GM21529 (cell line): ENCODE data around the gene ACTG2.
"Not testable (repeated sequence)": the region's sequence is repeated elsewhere in the genome, so short reads cannot be mapped to it uniquely, and the experiment has no call there.

ENCODE experiments used
- ATAC-seq: cut with Tn5 transposase; IDR thresholded peaks from one replicate; pipeline ENCODE4 v1.9.1; 2021; ENCODE audit not compliant: unreplicated experiment

The ACTG2 gene

DNA sequence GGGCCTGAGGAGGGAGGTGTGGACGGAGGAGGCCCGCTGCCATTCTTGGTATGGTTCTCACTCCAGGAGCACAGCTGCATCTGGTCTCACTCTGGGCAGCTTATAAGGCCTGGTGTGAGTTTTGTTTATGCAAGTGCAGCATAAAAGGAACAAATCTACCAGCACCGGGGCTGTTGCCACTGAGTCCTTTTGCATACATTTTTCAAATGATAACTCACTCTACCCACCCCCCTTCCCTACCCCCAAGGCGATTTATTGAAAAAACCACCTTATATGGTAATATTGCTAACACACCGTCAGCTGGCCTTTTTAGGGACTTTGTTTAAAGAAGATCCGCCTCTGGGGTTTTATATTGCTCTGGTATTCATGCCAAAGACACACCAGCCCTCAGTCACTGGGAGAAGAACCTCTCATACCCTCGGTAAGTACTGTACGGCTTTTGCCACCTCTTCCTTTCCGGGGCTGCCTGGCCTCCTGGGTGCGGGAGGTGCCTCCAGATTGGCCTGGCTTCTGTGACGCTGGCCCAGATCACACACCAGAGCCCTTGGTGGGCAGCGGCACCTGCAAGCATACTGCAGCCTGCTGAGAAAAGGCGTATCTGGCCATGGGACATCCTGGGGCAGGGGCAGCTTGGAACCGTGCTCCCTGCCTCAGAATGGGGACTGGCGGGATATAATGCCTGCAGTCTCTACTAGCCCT is at the start of gene ACTG2:
ACTG2 (plus strand) TSS at position 378 of the 699 bp plus-strand sequence. CDS start 8,304 bp downstream, outside the sequence.
- ATAC-seq: no peak

DNA sequence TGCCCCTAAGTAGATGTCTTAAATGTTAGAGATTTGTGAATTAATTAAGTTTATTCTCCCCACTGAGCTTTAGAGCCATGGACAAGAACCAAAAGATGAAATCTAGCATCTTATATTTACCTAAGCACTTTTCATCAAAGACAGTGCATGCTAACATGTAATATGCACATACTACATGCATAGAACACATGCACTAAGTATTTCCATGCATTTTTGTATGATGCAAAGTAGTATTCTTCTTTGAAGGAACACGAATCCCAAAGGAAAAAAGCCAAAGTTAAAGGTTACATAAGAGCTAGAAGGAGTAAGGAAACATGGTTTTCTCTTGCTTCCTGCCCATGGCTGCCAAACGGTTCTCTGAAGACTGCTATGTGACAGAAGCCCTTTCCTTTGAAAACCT is 48.7 kb upstream of the ACTG2 start:
- no peak for ATAC-seq

DNA sequence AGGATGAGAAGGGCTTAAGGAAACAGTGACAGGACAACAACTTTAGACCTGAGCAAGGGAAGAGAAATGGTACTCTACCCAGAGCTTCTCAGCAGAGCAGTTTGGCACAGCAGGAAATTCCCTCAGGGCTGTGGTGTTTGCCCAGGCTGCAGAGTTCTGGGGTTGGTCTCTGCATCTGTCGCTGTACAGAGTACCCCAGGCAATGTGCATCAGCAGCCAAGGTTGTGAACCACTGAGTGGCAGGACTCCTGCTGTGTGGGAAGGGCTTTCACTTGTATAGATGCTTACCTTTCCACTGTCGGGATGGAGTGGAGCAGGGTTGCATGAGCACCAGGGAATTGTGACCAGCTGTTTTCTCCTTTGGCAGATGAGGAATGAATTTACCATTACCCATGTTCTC is 42.8 kb upstream of the ACTG2 start:
- ATAC-seq: no peak

DNA sequence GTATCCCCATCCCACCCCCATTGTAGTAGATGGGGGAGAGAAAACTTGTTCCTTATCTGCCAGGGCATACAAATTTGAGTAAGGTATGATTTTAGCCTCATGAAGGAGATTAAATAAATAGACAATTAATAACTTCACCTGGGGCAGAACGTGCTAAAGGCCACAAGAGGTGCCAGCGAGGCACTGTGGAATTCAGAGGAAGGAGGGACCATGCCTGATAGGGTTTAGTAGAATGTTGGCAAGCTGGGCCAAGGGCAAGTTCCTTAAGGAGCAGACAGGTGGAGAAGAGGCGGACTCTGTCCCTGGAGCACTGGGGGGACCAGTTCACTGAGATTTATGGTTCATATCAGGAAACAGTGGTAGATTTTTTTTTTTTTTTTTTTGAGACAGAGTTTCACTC is 41.5 kb upstream of the ACTG2 start:
- ATAC-seq: no peak

DNA sequence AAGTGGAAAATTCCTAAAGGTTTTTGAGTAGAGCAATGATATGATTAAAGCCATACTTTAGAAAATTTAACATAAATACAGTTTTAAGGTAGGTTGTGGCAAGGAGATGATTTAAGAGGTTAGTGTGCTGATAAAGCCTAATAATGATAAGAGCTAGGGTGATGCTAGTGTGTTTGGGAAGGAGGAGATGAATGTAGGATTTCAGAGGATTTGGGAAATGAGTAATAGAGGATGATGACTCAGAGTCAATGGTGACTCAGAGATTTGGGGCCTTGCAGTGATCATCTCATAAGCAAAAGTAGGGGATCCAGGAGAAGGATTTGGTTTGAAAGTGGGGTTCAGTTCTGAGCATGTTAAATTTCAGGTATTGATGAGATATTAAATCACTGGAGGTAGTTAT is 40.8 kb upstream of the ACTG2 start:
- ATAC-seq: no peak

DNA sequence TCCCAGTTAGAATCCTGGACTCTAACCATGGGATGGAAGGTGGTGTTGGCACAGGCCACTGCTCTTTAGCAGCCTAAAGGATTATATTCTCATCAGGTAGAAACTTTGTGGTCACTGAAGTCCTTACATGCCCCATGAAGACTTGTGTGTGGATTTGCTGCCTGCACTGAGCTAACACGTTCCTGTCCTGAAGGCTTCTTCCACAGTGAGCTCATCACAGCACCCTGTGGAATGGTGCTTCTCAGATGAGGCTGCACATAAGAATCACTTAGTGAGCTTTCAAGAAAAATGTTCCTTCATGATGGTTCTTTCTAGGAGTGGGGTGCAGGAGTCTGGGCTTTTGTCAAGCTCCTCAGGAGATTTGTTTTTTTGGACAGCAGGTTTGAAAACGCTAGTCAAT is 37.3 kb upstream of the ACTG2 start:
- ATAC-seq: no peak

DNA sequence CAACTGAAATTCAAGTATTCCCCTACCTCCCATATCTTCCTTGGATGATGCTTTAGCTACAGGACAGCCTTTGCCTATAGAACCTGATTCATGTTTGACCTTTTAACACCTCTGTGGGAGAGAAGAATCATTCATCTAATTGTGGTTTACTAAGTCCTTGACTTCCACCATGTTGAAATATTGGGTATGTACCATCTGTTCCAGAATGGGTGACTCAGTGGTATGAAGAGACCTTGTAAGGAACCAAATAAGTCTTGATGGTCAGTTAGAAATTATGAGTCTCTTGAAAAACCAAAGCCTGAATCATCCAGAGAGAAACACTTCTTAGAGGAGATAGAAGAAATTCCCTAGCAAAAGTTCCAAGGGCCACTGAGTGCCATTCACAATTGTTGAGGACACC is 36.6 kb upstream of the ACTG2 start:
- no peak for ATAC-seq

DNA sequence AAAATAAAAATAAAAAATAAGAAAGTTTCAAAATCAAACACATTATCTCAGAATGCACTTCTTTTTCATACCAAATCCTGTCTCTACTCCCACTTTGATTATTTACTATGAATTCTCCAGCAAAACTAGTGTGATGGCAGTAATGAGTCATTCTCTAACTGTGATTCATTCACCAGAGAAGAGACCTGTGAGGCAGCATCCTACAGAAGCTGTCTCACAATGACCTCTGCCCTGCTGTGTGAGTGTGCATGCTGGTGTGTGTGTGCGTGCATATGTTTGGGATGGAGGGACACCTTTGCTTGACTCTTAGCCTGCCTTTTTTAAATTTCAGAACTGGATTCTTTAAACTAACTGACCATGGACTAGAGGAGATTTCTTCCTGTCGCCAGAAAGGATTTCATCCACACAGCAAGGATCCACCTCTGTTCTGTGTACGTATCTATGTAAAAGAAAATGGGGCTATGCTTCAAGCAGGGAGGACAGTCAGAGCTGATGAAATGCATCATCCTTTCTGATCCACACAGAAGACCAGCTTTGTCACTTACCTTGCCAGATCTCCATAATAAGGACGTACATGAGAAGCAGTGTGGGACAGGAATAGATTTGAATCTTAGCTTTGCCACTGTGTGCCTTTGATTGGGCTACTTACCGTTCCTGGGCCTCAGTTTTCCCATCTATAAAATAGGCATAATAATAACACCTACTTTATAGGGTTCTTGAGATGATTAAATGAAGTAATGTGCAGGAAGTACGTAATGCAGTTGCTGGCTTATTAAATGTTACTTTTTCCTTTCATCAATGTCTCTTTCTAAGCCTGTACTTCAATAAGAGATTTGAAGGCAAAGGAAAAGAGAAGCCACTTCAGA is 32.9 kb upstream of the ACTG2 start:
- ATAC-seq: no peak

DNA sequence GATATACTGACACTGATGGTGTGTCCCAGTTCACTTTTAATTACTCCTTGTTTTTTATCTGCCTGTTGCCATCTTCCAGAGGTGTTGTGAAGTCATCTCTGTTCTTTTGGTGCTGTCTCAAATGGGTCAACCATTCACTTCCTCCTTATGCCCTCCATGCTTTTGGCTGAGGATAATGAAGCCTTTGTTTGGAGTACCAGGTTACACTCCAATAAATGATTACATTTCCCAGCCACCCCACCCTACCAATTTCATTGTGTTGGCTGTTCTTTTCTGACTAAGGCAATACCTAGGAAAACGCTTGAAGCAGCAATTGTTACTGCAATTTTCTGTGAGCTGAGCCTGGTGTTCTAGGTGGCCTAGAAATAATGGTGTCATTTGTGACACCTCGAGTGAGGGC is 29.8 kb upstream of the ACTG2 start:
- no peak for ATAC-seq

DNA sequence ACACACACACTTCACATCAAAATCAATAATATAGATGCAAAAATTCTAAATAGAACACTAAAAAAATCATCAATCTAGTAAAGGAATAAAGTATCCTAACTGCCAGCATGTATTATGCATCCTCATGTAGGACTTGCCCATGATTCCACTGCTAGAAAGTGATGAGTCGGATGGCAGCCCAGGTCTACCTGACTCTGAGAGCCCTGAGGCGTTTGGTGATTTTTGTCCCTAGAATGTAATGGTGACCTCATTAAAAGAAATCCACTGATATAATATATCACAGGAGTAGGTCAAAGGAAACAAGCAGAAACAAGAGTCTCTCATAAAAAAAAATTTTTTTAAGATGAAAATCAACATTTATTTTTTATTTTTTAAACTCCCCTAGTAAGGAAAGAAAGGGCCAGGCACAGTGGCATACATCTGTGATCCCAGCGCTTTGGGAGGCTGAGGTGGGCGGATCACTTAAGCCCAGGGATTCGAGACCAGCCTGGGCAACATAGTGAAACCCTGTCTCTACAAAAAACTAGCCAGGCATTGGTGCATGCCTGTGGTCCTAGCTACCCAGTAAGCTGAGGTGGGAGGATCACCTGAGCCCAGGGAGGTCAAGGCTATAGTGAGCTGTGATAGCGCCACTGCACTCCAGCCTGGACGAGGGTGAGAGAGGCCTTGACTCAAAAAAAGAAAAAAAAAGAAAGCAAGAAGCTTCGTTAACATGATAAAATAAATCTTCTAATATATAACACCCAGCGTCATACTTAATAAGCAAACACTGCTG is 24.4 kb upstream of the ACTG2 start:
- no peak for ATAC-seq

DNA sequence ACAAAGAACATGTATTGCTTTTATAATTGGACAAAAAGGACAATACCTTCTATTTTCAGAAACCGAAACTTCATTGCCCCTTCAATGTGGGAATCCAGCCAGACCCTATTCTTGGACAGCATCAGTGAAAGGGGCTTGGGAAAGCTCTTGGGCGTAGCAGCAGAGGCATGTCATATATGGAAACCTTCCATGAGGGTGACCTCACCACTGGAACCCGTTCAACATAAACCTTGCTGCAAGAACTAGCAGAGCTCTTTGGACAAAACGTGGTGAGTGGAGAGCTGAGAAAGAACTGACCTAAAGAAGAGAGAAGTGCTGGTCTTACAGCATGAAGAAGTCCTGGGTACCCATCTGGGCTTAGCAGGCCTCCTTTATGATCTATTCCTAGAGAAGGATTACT is 22.7 kb upstream of the ACTG2 start:
- no peak for ATAC-seq

DNA sequence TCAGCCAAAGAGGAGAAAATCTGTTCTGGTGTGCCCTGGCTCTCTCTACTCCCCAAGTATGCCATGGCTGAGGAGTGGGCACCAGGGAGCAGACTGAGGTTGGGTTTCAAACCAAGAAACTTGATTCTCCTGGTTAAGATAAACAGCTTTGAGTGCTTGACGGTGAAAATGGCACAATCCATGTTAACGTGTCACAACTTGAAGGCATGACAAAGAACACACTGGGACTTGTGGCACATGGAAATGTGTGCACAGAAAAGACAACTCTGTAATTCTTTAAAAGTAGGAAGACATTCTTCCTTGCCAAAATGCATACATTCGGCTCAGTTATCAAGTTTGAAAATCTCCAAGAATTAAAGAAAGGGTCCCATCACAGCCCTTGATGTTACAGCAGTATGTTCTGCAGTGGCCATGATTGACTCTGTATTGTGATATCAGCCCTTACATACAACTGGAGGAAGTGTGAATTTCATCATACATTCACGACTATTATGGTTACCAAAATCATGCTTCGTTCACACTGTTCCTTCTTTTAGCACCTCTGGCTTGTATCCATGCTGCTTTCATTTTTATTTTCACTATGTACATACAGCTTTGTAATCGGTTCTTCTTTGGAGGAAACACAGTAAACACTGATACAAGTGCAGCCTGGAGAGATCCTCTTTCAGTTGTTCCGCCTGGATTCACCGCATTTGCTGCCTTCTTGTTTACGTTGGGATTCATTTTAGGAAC is 15.6 kb upstream of the ACTG2 start:
- ATAC-seq: no peak

DNA sequence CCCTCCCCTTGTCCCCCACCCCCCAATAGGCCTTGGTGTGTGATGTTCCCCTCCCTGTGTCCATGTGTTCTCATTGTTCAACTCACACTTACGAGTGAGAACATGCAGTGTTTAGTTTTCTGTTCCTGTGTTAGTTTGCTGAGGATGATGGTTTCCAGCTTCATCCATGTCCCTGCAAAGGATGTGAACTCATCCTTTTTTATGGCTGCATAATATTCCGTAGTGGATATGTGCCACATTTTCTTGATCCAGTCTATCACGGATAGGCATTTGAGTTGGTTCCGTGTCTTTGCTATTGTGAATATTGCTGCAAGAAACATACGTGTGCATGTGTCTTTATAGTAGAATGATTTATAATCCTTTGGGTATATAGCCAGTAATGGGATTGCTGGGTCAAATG is 14.8 kb upstream of the ACTG2 start:
- not testable (repeated sequence) for ATAC-seq

DNA sequence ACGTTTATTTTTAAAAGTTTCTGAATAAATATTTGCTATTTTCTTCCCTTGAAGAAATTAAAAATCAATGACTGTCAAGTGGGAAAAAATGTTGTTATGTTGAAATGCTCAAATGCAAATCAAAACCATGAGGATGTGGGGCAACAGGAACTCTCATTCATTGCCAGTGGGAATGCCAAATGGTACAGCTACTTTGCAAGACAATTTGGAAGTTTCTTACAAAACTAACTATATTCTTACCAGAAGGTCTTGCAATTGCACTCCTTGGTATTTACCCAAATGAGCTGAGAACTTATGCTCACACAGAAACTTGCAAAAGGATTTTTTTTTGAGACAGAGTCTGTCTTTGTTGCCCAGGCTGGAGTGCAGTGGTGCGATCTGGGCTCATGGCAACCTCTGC is 7.4 kb upstream of the ACTG2 start:
- ATAC-seq: no peak

DNA sequence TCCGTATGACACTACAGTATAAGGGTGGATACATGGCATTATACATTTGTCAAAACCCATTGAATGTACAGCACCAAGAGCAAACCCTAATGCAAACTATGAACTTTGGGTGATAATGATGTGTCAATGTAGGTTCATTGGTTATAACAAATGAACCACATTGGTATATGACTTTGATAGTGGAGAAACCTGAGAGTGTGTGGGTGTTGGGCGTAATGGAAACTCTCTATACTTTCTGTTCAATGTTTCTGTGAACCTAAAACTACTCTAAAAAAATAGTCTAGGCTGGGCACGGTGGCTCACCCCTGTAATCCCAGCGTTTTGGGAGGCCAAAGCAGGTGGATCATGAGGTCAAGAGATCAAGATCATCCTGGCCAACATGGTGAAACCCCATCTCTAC is 6.5 kb upstream of the ACTG2 start:
- no peak for ATAC-seq

DNA sequence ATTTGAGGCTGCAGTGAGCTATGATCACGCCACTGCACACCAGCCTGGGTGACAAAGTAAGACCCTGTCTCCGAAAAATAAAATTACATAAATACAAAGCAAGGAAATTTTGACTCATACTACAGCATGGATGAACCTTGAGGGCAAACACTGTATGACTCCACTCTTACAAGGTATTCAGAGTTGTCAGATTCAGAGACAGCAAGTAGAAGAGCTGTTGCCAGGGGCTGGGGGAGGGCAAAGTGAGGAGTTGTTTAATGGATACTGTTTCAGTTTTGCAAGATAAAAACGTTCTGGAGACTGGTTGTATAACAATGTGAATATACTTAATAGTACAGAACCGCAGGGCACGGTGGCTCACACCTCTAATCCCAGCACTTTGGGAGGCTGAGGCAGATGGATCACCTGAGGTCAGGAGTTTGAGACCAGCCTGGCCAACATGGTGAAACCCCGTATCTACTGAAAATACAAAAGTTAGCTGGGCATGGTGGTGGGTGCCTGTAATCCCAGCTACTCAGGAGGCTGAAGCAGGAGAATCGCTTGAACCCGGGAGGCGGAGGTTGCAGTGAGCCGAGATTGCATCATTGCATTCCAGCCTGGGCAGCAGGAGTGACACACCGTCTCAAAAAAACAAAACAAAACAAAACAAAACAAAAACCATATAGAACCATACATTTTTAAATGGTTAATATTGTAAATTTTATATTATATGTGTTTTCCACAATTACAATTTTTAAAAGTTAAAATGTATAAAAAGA is 5.0 kb upstream of the ACTG2 start:
- not testable (repeated sequence) for ATAC-seq

DNA sequence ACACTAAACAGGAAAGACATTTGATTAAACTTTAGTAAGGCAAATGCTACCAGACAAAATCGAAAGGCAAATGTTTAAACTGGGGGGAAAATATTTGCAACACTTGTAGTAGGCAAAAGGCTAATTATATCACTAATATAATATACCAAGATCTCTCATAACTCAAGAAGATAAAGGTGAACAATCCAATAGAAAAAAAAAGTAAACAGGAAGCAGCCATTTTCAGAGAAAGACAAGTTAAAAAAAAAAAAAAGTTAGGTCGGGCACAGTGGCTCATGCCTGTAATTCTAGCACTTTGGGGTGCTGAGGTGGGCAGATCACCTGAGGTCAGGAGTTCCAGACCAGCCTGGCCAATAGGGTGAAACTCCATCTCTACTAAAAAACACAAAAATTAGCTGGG is 4.4 kb upstream of the ACTG2 start:
- no peak for ATAC-seq

DNA sequence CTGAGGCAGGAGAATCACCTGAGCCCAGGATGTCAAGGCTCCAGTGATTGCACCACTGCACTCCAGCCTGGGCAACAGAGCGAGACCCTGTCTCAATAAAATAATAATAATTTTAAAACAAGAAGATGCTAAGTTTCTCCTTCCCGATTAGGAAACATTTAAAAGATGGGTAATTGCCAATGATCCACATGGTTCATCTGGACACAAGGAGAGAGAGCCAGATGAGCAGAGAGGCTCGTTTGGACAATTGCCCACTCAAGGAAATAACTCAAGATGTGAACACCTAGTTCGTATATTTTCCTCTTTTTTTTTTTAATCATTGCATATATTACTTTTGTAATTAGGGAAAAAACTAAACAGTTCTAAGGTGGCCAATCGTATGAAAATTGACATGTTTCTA is 3.6 kb upstream of the ACTG2 start:
- no peak for ATAC-seq

DNA sequence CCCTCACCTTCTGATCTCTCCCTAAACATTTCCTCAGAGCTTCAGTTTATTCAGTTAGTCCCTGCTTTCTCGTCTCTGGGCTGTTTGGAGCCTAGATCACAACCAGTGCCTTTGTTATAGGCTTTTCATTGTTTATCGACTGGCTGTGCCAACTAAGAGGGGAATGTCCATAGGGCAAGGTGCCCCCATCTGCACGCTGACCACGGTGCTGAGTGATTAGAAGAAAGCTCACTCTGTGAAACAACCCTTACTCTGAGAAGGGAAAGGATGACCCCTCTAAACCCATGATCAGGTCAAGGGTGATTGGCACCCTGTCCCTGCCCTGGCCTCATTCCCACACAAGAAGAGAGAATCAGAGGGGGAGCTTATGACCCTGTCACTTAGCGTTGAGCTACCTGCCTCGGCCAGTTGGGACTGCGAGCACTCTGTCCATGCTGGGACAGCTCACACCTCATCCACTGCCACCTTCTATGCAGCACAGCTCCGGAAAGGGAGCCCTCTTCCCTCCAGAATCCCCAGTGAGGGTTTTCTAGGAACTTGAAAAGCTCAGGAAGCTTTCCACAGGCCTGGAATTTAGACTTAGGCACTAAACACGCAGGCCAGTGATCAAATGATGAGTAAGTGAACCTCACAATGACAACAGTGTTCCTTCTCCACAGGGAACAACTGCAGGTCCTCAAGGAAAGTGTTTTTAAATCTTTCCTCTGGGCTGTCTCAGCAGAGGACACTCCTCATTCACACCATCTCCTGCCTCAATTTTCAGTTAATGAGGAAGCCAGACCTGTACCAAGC is 2.3 kb upstream of the ACTG2 start:
- ATAC-seq: no peak
